Left renal cortex interstitium (tissue), 4 donors: Measurements from ENCODE around the gene ST8SIA6. TPM values are rescaled to one million over a fixed set of nuclear protein-coding genes. Genes with fewer than 3 reads are reported as not detected.
"Not testable (repeated sequence)": the region's sequence is repeated elsewhere in the genome, so short reads cannot be mapped to it uniquely, and the experiment has no call there.

Experiments
- DNase-seq, 4 donors: peaks; one replicate each; pipeline ENCODE4 v3.0.0-alpha.2; 2013; ENCODE audit warnings: low read depth in 4 of 4, low spot score in 2 of 4, missing footprints in 1 of 4
- polyA plus RNA-seq, 4 donors: library from polyadenylated mRNA; unstranded; fragments of 120-200 nt; gene quantifications; one replicate each; pipeline ENCODE4 v1.2.1, GENCODE V29; 2013; ENCODE audit not compliant: insufficient read length in 4 of 4

The ST8SIA6 gene
- polyA plus RNA-seq, 4 donors = 1.0 to 2.2 (median 1.2) TPM

DNA sequence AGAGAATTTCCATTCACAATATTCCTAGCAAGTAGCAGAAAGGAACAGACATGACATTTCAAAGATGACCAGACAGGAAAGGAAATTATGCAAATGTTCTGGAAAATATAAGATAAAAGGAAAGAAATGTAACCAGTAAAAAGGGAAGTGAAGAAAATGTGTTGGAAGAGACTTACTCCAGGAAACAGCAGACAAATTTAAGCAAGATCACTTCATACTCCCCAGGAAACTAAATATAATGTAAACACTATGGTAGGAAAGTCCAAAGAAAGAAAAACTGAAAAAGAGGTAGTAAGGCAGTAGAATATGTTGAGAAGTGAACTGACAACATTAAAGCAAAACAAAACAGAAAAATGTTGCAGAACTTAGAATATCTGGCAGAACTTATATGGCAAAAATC is 6.4 kb upstream of the ST8SIA6 start:
- no peak for DNase-seq

- DNase-seq = no peak
Measured at GRCh38 chr10:17457083-17457482, 2.7 kb upstream of the ST8SIA6 start.

GRCh38 chr10:17456032-17456548 is 1.7 kb upstream of the ST8SIA6 start:
- no peak for DNase-seq

DNA sequence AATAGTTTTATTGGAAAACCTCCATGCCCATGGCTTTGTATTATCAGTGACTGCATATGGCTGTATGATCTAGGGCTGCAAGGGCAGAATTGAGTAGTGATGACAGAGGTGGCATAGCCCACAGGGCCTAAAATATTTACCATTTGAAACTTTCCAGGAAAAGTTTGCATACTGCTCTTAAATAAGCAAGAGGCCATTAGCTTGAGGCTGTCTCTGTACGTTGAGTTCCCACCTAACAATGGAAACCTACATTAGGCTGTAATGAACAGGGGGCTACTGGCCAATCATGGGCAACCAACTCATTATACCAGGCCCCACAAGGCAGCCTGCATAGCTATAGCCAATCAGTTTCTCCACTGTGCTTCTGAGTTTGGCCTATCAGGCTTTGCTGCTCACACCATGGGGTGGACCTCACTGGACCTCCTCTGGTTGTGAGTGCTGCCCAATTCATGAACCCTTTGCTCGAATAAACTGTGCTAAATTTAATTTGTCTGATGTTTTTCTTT is 673 bp upstream of the ST8SIA6 start:
- no peak for DNase-seq

GRCh38 chr10:17453373-17454091 is 863 bp downstream of the ST8SIA6 start:
- peak in 1 of 4 donors; percentile 28 for DNase-seq

DNA sequence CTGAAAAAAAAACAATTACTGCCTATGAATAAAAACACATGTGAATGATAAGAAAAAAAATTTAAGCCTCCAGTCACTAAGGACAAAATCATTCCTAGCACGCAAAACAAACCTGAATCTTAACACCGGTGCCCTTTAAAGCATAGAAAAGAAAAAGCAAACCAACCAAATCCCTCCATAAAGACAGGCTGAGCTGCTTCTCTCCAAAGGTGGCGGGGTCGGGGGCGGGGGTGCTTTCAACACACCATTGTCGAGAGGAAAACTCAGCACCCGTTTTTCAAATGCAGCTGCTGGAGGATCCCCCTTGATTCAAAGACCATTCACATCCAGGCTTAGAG is 1.4 kb downstream of the ST8SIA6 start:
- no peak for DNase-seq

DNA sequence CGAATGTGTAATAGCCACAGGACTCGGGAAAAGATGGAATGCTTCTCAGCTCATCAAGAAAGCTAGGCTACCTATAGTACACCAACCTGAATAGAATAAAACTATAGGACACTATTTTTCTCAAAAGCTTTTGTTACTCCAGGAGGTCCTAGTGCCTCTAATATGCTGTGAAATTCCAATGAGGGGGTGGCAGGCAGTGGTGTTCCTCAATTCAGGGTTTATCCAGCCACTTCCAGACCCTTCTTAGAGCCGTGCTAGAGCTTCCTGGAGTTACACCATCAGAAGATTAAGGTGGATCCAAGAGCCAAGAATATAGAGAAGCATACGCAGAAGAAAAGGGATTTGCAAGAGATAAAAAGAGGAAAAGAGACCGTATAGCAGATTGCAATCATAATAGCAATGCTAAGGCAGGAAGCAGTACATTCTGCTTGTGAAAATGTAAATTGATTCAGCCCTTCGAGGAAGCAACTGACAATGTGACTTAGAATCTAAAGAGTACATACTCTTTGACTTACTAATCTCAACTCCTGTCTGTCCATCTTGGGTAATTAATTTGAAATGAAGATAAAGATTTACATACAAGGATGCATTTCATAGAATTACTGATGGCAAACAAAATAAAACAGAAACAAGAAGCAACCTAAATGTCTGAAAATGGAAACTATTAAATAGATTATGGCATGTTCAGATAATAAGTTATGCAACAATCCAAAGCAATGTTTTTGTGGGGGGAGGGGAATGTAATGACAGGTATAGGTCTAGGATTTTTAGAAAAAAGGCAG is 2.1 kb downstream of the ST8SIA6 start:
- no peak for DNase-seq

DNA sequence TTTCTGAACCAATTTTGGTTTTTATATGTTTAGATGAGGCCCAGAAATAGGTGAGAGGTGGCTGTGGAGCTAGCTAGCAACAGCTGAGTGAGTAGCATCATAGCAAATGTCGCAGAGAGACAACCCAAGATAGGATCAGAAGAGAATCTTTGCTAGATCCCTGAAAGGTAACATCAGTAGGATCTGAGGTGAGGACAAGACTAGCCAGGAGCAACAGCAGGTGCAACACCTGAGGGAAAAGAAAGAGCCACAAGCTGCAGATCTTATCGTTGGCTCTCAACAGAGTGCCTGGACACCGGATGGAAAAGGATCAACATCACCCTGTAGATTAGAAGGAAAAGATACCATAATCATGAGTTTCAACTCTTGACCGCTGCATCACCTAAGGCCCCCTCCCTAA is 4.4 kb downstream of the ST8SIA6 start:
- no peak for DNase-seq

DNA sequence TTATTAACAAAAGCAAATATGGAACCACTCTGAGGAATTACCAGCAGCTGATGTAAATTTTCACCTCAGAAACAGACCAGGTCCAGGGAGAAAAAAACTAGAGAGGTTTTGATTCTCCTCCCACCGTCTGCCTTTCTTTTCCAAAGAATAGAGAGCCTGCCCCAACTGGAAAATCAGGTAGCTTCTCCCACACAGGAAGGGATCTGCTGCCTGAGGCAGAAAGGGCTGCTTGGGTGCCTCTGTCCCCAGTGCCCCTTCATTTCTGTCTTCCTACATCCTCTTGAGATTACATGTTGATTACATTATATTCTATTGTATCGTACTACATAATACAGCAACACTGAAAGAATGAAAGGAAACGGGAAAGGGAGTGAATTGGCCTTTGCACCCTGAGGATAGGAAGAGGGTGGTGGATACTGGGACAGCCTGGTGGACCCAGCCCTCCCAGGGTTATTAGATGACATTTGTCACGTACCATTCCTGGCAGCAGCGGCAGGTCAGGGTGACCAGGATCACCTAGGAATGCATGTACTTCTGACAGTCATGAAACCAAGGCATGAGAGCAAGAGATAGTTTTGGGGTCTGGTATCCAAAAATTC is 8.9 kb downstream of the ST8SIA6 start:
- no peak for DNase-seq

DNA sequence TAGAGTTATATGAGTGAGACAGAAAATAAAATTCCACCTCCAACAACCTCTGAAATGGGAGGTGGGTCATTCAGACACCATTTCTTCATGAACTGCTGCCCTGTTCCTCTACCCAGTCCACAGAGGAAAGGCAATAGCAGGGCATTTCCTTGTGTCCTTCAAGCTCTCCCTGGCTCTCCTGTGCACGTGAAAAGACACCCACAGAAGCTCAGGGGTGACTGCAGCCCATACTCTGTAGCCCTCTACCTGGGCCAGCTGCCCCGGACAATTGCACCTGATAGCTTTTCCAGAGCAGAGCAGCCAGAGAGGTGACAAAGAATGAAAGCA is 10.0 kb downstream of the ST8SIA6 start:
- no peak for DNase-seq

- DNase-seq = no peak
Measured at GRCh38 chr10:17443707-17444387, 10.5 kb downstream of the ST8SIA6 start.

- DNase-seq = no peak
Measured at GRCh38 chr10:17438583-17438982, 15.8 kb downstream of the ST8SIA6 start.

DNA sequence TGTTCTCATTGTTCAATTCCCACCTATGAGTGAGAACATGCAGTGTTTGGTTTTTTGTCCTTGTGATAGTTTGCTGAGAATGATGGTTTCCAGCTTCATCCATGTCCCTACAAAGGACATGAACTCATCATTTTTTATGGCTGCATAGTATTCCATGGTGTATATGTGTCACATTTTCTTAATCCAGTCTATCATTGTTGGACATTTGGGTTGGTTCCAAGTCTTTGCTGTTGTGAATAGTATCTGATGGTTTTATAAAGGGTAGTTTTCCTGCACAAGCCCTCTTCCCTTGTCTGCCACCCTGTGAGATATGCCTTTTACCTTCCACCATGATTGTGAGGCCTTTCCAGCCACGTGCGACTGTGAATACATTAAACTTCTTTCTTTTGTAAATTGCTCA is 17.8 kb downstream of the ST8SIA6 start:
- DNase-seq = not testable (repeated sequence)

GRCh38 chr10:17435953-17436352 is 18.4 kb downstream of the ST8SIA6 start:
- no peak for DNase-seq

DNA sequence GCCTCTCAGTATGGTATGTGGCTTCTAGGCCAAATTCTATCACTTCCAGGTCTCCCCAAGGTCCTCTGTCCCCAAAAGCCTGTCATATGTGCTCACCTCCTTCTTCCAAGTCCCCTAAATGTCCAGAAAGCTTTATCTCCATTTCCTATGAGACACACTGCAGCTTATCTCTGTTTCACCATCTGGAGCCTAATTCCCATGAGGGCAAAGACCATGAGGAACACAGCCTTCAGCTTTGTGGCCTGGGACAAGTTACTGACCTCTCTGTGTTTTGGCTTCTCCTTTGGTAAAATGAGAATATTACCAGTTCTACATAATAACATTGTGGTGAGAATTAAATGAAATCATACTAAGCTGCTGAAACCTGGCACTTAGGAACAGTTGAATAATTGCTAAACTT is 19.2 kb downstream of the ST8SIA6 start:
- no peak for DNase-seq

- DNase-seq = no peak
Measured at GRCh38 chr10:17432723-17433122, 21.7 kb downstream of the ST8SIA6 start.

GRCh38 chr10:17431871-17432311 is 22.5 kb downstream of the ST8SIA6 start:
- no peak for DNase-seq

DNA sequence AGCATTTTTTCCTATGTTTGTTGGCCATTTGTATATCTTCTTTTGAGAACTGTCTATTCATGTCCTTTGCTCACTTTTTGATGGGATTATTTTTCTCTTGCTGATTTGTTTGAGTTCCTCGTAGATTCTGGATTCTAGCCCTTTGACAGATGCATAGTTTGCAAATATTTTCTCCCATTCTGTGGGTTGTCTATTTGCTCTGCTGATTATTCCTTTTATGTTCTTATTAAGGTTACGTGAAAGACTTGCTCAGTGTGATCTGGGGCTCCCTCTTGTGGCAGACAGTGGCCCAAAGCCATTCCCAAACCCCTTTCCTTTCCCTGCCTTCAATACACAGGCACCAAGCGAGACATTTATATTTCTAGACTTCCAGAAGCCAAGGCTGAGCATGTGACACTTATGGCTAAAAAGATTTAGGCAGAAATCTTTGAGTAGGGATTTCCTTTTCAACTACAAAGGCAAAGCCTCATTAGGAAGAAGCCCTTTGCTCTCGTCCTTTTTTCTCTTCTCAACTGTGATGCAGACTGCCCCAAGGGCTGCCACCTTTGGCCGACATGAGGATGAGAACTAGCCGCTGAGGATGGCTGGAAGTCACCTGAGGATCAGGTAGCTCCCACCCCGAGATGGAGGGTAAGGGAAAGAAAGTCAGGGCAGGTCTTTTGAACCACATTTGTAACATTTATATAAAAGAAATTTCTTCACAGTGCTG is 23.6 kb downstream of the ST8SIA6 start:
- DNase-seq = peak; percentile 34 to 73 (median 45)

DNA sequence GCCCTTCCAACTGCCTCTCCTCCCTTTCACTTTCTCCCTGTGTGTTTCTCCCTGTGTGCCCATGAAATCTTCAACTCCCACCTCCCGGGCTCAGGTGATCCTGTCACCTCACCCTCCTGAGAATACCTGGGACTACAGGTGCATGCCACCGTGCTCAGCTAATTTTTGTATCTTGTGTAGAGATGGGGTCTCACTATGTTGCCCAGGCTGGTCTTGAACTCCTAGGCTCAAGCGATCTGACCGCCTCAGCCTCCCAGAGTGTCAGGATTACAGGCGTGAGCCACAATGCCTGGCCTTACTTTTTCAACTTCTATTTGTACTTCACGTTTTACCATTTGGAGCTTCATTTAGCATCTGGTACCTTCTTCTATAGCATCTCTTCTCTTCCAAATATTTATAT is 24.9 kb downstream of the ST8SIA6 start:
- DNase-seq = no peak

DNA sequence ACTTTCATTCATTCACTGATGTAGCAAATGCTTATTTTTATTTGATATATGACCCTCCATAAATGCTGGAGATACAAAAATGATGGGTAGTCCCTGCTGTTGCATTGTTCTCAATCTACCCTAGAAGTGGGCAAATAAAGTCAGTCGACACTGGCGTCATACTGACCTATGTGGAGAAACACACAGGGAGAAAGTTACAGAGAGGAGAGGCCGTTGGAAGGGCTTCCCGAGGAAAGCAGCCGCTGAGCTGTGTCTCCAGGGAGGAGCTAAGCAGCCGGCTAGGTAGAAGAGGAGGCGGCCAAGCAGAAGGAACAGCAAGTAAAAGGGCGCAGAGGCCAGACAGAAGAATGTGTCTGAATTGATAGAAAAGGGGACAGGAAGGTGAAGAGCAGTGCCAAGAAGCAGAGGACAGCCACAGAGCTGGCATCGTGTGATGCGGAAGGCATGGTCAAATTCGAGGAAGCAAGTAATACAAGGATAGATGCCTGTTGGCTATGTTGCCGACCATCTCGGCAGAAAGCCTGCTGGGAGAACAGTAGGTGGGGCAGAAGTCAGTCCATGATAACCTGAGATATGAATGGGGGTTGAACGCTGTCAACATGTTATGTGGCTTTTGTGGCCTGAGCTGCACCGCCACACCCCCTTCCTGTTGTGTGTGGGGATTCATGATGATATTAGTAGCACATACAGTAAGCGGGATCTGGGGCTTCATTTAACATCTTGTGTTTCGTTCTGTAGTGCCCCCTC is 25.9 kb downstream of the ST8SIA6 start:
- DNase-seq = no peak
